HG03045 (cell line): ENCODE measurements around the gene STRA6.

Source experiments
- ATAC-seq: cut with Tn5 transposase; IDR thresholded peaks from one replicate; pipeline ENCODE4 v1.9.1; 2021; ENCODE audit warnings: mild to moderate bottlenecking, moderate library complexity; ENCODE audit not compliant: unreplicated experiment

The STRA6 gene

DNA sequence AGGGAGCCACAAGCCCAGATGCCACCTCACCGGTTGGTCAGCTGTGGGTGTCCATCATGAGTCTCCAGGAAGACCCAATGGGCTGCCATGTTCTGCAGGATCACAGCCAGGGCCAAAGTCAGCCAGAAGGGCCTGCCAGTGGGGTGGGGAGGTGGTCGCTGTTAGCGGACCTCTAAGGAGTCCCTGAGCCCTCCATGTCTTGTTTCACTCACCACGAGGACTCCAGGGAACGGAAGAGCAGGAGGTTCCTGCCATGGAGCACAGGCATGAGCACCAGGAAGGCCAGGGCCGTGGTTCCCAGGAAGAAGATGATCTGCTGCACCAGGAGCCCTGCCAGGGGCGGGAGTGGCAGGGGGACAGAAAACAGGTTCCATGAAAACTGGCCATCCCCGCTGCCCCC lies 20.5 kb downstream of the STRA6 start:
- ATAC-seq: no peak

DNA sequence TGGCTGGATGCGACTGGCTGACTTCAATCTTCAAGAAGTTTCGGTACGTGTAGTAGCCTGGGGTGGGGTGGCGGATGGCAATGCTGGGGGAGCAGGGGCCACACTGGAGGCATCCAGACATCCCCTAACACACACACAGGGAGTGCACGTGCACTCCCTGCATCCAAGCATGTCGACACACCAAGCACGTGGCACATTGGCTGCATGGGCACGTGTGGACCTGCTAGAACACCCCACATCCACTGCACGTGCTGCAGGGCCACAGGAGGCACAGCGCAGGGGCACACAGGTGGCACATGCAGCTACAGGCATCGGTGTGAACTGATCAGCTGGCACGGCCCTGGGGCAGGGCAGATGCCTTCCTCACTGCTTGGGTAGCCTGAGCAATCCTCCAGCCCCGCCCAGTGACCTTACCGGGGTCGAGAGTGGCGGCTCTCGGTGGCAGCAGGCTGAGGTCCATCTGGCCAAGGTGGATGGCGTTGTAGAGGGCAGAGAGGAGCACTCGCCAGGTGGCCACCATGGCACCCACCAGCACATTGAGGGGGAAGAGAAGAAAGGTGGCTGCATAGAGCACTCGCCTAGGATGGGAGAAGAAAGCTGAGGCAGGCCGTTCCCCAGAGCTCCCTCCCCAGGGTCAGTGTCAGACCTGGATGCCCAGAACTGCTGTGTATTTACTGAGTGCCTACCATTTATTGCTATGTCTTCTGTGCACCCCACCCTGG lies 21.5 kb downstream of the STRA6 start:
- ATAC-seq: no peak

DNA sequence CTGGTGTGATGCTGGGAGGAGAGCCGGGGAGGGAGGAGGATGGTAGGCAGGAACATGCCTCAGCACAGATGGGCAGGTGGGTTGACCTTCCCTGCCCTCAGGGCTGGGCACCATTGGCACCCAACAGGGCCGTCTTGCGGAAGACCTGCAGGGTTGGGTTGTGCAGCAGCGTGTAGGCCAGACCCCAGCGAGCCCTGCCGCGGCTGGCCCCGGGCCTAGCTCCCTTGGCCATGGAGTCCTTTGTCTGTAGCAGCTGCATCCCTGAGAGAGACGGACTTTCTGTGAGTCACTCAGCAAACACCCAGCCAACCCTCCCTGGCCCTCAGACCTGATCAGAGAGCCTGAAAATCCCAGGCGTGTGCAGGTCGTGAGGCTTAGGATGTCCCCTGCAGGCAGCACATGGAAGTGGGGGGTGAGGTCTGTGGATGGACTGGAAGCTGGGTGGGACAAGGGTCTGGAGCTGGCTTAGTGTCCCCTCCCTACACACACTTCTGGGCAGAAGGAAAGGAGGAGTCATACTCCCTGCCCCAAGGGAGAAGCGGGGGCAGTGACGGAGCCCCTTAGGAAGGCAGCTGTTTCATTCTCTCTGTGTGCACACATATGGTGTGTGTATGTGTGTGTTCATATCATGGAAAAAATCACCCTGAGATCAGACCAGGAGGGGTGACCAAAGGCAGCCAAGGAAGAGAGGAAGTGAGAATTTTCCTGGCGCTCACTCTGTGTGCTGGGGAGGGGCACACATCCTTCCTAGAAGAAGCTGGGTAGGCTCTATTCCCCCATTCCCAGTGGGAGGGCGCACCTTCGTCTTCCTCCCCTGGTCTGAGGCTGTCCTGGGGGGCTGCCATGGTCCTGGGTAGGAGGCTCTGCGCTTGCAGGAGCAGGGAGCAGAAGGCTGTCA lies 22.4 kb downstream of the STRA6 start:
- no peak for ATAC-seq

DNA sequence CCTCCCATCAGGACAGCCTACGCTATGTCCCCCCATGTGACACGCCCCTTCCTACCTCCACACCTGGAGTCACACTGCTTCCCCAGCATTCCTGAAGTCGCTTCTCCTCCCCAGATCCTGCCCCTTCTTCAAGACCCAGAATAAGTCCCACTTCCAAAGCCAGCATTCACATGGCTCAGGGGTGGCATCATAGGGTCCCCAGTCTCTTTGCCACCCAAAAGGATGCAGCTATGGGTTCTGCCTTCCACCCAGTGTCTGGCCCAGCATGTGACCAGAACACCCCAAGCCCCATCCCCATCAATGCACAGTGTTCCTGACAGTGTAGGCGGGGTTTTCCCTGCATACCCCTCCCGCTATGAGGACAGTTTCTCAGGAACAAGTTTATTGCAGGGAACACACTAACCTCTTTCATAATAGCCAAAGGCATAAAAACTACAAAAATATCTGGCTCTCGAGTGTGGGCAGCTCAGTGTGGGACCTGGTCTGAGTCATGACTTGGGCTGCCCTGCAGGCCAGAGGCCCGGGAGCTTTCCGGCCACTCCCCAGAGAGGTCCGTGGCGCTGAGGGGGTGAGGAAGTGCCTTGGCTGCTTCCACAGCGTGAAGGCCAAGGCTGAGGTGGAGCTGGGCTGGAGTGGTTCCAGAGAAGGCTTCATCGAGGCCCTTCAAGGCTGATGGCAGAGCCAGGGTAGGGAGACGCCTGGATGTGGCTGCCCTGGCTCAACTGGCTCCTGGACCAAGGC lies 23.3 kb downstream of the STRA6 start:
- no peak for ATAC-seq

DNA sequence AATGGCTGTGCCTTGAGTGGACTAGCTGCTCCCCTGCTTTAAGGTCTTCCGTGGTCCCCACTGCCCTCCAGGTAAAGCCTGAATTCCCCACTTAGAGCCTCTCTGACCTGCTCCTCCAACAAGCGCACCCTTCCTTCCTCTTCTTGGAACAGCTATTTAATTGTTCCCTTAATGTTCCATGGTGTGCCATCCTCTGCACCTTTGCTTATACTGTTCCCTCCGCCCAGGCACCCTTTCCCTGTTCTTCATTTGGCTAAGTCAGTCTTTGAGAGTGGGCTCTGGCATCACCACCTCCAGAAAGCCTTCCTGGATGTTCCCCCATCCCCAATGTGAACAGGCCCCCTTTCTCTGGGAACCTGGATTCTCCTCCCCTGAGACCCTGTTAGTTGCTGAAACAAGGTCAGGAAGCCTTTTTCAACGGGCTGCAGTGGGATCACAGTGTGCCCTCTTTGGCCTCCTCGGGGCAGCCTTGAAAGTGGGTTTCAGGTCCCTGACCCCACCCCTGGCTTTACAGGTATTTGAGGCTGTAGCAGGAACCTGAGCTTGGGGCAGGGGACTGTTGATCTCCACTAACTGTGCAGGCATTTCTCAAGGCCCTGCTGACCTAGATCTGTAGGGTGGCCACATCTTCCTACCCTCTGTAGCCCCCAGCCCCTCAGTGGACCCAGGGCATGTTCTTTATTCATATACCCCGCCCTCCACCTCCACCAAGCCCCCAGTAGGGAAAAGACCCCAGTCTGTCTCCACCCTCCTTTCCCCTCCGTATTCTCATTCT lies 24.1 kb downstream of the STRA6 start:
- ATAC-seq: no peak

DNA sequence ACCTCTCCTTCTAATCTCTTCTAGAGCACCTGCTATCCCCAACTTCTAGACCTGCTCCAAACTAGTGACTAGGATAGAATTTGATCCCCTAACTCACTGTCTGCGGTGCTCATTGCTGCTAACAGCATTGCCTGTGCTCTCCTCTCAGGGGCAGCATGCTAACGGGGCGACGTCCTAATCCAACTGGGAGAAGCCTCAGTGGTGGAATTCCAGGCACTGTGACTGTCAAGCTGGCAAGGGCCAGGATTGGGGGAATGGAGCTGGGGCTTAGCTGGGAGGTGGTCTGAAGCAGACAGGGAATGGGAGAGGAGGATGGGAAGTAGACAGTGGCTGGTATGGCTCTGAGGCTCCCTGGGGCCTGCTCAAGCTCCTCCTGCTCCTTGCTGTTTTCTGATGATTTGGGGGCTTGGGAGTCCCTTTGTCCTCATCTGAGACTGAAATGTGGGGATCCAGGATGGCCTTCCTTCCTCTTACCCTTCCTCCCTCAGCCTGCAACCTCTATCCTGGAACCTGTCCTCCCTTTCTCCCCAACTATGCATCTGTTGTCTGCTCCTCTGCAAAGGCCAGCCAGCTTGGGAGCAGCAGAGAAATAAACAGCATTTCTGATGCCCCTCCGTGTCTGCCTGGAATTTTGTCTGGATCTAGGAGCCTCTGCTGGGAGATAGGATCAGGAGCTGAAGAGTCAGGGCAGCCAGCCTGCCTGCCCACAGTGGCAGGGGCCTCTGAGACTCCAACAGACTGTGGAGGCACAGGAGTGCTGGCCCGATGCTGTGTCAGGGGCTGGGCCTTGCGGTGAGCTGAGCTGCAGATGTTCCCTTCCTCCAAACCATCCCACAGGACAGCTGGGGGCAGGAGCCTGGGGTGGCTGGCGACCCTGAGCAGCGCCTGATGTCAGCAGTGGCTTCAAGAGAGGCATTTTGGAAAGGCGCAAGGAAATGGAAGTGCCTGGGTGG lies 26.0 kb downstream of the STRA6 start:
- no peak for ATAC-seq

DNA sequence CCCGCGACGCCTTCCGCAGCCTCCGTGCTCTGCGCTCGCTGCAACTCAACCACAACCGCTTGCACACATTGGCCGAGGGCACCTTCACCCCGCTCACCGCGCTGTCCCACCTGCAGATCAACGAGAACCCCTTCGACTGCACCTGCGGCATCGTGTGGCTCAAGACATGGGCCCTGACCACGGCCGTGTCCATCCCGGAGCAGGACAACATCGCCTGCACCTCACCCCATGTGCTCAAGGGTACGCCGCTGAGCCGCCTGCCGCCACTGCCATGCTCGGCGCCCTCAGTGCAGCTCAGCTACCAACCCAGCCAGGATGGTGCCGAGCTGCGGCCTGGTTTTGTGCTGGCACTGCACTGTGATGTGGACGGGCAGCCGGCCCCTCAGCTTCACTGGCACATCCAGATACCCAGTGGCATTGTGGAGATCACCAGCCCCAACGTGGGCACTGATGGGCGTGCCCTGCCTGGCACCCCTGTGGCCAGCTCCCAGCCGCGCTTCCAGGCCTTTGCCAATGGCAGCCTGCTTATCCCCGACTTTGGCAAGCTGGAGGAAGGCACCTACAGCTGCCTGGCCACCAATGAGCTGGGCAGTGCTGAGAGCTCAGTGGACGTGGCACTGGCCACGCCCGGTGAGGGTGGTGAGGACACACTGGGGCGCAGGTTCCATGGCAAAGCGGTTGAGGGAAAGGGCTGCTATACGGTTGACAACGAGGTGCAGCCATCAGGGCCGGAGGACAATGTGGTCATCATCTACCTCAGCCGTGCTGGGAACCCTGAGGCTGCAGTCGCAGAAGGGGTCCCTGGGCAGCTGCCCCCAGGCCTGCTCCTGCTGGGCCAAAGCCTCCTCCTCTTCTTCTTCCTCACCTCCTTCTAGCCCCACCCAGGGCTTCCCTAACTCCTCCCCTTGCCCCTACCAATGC lies 27.1 kb downstream of the STRA6 start:
- ATAC-seq: no peak

DNA sequence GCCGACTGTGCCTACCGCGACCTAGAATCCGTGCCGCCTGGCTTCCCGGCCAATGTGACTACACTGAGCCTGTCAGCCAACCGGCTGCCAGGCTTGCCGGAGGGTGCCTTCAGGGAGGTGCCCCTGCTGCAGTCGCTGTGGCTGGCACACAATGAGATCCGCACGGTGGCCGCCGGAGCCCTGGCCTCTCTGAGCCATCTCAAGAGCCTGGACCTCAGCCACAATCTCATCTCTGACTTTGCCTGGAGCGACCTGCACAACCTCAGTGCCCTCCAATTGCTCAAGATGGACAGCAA lies 27.7 kb downstream of the STRA6 start:
- no peak for ATAC-seq

DNA sequence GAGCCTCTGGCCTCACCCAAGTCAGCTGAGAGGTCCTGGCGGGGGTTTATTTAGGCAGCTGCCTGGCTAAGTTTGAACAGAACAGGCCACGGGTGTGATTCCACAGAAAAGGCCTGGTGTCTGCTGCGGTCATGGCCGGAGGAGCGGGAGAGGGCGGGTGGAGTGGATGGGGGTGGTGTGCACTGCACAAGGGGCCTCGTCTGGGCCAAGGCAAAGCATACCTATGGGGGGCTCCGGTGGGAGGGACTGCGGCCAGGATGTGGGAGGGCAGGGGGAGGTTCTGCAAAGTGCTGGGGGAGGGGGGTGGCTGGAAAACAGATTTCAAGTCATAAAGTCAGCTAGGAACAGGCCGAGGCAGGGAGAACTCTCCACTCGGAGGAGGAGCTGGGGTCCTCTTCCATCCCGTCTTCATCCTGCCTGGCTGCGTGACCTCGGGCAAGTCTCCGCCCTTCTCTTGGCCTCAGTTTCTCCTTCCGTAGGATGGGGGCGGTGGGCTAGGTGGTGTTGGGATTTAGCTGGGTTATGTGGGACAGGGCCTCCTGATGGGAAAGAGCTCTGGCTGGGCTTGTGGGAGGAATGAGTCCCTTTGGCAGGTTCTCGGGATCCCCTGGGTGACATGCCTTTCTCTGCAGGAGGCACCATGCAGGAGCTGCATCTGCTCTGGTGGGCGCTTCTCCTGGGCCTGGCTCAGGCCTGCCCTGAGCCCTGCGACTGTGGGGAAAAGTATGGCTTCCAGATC lies 28.2 kb downstream of the STRA6 start:
- ATAC-seq: no peak

DNA sequence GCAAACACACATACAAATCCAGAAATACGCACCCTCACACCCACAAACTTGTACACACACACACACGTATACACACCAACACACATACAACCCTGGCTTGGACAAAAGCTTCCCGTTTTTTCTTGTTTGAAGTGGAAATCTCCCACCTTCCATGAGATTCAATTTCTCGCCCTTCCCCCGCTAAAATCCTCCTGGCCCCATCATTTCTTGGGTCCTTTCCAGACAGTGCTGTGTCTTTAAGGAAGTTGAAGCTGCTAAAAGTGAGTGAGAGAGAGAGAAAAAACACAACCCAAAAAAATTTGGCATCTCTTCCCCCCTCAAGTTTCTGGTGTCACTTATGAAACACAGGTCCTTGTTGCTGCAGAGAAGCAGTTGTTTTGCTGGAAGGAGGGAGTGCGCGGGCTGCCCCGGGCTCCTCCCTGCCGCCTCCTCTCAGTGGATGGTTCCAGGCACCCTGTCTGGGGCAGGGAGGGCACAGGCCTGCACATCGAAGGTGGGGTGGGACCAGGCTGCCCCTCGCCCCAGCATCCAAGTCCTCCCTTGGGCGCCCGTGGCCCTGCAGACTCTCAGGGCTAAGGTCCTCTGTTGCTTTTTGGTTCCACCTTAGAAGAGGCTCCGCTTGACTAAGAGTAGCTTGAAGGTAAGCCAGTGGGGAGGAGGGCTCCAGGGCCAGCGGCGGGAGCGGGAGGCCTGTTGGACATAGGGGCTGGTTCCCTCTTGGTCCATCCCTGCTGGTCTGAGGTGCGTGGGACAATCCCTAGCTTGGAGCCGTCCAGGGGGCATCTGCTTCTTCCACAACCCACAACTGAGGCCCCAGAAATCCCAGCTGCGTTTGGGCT lies 29.0 kb downstream of the STRA6 start, which contains the start of gene ISLR:
ISLR (plus strand) TSS at position 331 of the 839 bp plus-strand sequence. CDS start 1,149 bp downstream, outside the sequence.
- ATAC-seq: no peak

DNA sequence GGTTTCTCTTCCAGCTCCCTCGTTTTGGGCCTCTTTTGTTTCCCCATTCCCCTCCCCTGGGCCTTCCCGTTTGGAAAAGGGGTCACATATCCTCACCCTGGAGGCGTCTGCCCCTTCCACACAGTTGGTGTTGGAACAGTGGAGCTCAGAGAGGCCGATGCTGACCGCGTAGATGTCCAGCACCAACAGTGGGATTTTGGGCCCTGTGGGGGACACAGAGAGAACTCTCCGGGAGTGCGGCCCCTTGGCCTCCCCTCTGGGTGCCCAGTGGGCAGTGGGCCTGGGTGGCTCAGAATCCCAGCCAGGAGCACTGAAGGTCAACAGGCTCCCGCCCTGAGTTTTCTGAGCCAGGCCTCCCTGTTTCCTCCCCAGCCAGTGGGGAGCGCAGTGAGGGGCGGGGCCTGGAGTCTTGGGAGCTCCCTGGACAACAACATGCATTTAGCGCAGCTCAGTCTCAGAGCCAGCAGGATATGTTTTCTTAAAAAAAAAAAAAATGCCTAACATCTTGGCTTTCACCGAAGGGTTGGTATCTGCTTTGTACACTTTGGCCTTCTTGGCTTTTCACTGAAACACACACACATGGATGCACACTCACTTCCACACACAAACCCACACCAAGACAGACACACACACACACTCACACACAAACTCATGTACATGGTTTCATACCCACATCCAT lies 29.7 kb downstream of the STRA6 start:
- no peak for ATAC-seq

DNA sequence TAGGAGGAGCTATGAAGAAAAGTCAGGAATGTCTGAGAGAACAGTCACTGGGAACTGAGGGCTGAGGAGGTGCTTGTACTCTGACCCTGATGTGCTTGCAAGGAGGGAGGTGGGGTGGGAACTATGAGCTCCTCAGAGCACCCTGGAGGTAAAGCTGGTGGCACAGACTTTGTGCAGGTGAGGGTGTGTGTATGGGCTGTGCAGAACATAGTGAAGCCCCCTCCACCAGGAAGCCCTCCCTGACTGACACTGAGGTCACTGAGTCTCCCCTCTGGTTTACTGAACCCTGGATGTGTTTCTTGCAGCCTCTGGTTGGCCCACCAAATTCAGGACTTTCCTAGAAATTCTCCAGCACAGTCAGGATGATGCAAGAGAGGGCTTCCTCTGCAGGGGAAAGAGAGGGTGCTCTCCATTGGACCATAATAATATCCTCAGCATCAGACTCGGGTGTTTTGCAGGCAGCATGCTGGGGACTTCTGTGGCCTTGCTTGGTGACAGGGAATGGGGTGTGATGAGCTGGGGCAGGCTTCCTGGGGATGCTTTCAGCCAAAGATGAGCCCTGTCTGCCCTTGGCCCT lies 30.5 kb downstream of the STRA6 start:
- ATAC-seq: no peak

DNA sequence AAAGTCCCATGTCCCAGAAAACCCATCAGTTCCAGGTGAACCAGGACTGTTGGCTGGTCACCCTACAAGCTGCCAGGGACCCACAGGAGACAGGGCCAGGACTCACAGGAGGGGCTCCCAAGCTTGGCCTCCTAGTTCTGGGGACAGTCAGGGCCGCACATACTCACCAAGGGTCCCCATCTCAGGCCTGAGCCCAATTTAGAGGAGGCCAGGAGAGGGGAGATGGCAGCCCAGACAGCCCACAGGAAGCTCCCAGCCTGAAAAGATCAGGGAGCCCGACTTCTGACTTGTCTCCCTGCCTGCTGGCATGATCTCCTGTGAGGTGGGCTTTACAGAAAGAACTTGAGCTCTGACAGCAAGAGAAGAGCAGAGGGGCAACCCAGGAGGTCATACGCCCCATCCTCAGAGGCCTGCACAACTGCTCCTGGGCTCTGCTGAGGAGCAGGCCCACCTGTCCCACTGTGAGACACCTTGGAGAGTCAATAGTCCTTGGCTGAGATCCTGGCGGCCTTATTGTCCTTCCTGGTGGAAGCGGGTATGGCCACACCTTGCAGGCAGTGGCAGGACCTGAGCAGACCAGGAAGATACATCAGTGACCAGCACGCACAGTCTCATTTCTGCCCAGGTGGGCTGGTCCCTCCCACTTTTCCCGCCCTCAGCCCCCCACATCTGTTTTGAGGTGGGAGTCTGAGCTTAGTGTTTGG lies 31.6 kb downstream of the STRA6 start:
- no peak for ATAC-seq

DNA sequence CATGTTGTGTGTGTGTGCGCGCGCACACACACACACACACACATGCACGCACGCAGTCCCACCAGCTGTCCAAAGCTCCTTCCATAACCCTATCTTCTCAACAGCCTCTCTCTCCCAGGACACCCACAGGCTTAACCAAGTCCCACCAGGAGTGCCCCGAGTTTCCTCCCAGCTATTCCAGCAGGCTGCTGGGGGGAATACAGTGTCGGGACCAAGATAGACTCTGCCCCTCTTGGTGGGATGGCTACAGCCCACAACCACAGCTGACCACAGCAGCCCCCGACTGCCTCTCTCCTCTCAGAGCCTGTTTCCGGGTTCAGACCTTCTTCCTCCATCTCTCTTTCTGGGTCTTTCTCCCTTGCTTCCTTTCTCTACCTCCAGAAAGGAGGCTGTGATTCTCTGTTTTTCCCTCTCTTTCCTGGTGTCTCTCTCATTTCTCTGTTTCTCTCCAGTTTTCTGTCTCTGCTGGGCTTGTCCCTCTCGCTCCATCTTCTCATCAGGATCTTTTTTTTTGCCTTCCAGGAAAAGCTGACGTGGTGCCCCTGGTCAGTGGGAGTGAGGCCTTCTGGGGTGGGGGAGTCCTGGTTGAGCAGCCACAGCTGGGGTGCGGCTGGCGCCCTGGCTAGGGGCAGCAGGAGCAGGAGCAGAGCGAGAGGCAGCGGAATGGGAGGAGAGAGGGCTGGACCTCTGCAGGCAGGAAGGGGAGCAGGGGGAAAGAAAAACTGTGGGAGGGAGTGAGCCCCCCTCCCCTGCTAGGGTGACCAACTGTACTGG lies 32.3 kb downstream of the STRA6 start:
- ATAC-seq: no peak

DNA sequence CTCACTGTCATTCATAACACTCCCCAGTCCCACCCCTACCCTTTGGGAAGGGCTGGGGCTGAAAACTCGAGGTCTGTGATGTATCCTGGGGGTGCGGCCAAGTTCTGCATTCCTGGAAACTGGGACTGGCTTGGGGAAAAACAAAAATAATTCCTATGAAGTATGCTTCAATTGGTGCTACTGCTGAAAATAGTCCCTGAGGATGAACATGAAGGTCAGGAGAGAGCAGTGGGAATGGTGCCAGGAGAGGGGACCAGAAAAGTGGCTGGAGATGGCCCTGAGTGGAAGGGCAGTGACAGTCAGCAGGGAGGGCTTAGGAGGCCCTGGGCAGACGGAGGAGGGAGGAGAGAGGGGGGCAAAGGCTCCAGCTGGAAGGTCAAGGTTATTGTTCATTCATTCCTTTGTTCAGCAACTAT lies 33.9 kb downstream of the STRA6 start:
- ATAC-seq: no peak
